ENCODE measurements around the gene PGLYRP1.

DNA sequence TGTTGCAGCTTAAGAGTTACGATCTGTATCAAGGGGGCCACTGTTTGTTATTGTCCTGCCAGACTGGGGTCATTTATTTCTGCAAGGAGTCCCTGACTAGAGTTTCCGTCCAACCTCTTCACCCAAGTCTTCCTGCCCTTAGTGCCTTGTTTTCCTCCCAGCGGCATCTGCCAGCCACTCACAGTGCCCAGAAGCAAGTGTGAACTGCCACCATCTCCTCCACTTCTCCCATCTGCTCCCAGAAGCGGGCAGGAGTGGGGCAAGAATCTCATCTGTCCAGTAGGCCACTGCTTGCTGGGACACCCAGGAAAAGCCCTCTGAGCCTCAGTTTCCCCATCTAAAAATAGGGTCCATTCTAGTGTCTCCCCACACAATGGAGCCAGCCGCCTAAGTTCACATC is 53.2 kb downstream of the PGLYRP1 start:
- TF ChIP-seq, protein P1, sequence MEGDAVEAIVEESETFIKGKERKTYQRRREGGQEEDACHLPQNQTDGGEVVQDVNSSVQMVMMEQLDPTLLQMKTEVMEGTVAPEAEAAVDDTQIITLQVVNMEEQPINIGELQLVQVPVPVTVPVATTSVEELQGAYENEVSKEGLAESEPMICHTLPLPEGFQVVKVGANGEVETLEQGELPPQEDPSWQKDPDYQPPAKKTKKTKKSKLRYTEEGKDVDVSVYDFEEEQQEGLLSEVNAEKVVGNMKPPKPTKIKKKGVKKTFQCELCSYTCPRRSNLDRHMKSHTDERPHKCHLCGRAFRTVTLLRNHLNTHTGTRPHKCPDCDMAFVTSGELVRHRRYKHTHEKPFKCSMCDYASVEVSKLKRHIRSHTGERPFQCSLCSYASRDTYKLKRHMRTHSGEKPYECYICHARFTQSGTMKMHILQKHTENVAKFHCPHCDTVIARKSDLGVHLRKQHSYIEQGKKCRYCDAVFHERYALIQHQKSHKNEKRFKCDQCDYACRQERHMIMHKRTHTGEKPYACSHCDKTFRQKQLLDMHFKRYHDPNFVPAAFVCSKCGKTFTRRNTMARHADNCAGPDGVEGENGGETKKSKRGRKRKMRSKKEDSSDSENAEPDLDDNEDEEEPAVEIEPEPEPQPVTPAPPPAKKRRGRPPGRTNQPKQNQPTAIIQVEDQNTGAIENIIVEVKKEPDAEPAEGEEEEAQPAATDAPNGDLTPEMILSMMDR (IDR thresholded peaks at IDR 0.05): no peak
- TF ChIP-seq EP300 (IDR thresholded peaks at IDR 0.05): no peak

All from tibial nerve (tissue), 4 donors.